Skeletal muscle cell (primary cell): ENCODE results near the gene TIMM44.
A peak's percentile ranks its signal among the peaks of the same experiment; 100 is the strongest.

ENCODE experiments used
- DNase-seq: peaks from one replicate; pipeline ENCODE4 v3.0.0-alpha.2; 2010; ENCODE audit warnings: low read depth
- H3K4me3 ChIP-seq: 2 replicates; pipeline ENCODE4 v1.5.1; 2011; ENCODE audit warnings: low read depth, mild to moderate bottlenecking, control low read depth, low read length, moderate library complexity

TIMM44 gene

GRCh38 chr19:7888145-7888825 lies 55.2 kb downstream of the TIMM44 start, which contains the start of gene LRRC8E:
TSS of gene LRRC8E (plus strand) at chr19:7888510. CDS start at chr19:7895604, 7,094 bp downstream.
- DNase-seq: no peak
- H3K4me3 ChIP-seq: peak within 1 kb of the TSS; percentile 64

GRCh38 chr19:7887408-7888144 lies 55.9 kb downstream of the TIMM44 start:
- H3K4me3 ChIP-seq: peak overlapping the region; percentile 64
- no peak for DNase-seq

- no peak for DNase-seq
- no peak overlapping the region for H3K4me3 ChIP-seq
Observed at GRCh38 chr19:7885818-7886217, 57.6 kb downstream of the TIMM44 start.

GRCh38 chr19:7883796-7884570 lies 59.5 kb downstream of the TIMM44 start:
- no peak overlapping the region for H3K4me3 ChIP-seq

GRCh38 chr19:7883105-7883504 lies 60.4 kb downstream of the TIMM44 start:
- no peak for DNase-seq
- no peak overlapping the region for H3K4me3 ChIP-seq

More at GRCh38 chr19:7883796-7884570, 59.5 kb downstream of the TIMM44 start:
- DNase-seq: no peak

- DNase-seq: no peak
- H3K4me3 ChIP-seq: no peak overlapping the region
Observed at GRCh38 chr19:7881910-7882309, 61.6 kb downstream of the TIMM44 start.

- no peak for DNase-seq
- no peak overlapping the region for H3K4me3 ChIP-seq
Observed at GRCh38 chr19:7879836-7880235, 63.6 kb downstream of the TIMM44 start.

GRCh38 chr19:7879111-7879807 lies 64.2 kb downstream of the TIMM44 start:
- no peak for DNase-seq

GRCh38 chr19:7877249-7877836 lies 66.1 kb downstream of the TIMM44 start:
- no peak for DNase-seq
- no peak overlapping the region for H3K4me3 ChIP-seq

More at GRCh38 chr19:7879111-7879807, 64.2 kb downstream of the TIMM44 start:
- no peak overlapping the region for H3K4me3 ChIP-seq
